Tibial nerve (tissue), 4 donors: ENCODE results near the gene HRK. TPM values are rescaled to one million over a fixed set of nuclear protein-coding genes. Genes with fewer than 3 reads are reported as not detected.
"Not testable (repeated sequence)": the region's sequence is repeated elsewhere in the genome, so short reads cannot be mapped to it uniquely, and the experiment has no call there.

Experiments
- DNase-seq, 2 donors: peaks; one replicate each; pipeline ENCODE4 v3.0.0-alpha.2; 2019; ENCODE audit warnings: low spot score in 2 of 2
- H3K27ac ChIP-seq, 4 donors: fragments of 200-600 bp; sonication (generic) in 3 of 4; one replicate each; pipeline ENCODE4 v1.5.1; 2017 to 2019; ENCODE audit warnings: mild to moderate bottlenecking in 1 of 4
- H3K27me3 ChIP-seq, 2 donors: fragments of 200-600 bp; sonication (generic) in 1 of 2; one replicate each; pipeline versions ENCODE4 v1.5.1 to v1.6.0; 2017 to 2019
- H3K36me3 ChIP-seq, 3 donors: fragments of 200-600 bp; sonication (generic); one replicate each; pipeline ENCODE4 v1.5.1; 2018 to 2019
- H3K4me1 ChIP-seq, 4 donors: fragments of 200-600 bp; sonication (generic) in 3 of 4; one replicate each; pipeline ENCODE4 v1.5.1; 2017 to 2019
- H3K4me3 ChIP-seq, 4 donors: fragments of 200-600 bp; sonication (generic) in 3 of 4; one replicate each; pipeline ENCODE4 v1.5.1; 2017 to 2019; ENCODE audit warnings: mild to moderate bottlenecking in 1 of 4, moderate library complexity in 1 of 4
- H3K9me3 ChIP-seq, 4 donors: fragments of 200-600 bp; sonication (generic) in 3 of 4; one replicate each; pipeline ENCODE4 v1.5.1; 2017 to 2019
- CTCF ChIP-seq, 5 experiments: fragments of 200-600 bp in 3 of 5; fragments of 450-650 bp in 2 of 5; sonication (generic) in 3 of 5; IDR thresholded peaks; one replicate each; pipeline ENCODE4 v1.5.1; 2016 to 2019; ENCODE audit warnings: antibody characterized with exemption in 5 of 5, mild to moderate bottlenecking in 3 of 5, moderate library complexity in 2 of 5
- EP300 ChIP-seq, 2 donors: sonication (generic); formaldehyde crosslinking; IDR thresholded peaks; one replicate each; pipeline ENCODE4 v1.6.1; 2017; ENCODE audit warnings: antibody characterized with exemption in 2 of 2, mild to moderate bottlenecking in 1 of 2
- POLR2A ChIP-seq, 2 donors: fragments of 450-650 bp; IDR thresholded peaks; one replicate each; pipeline ENCODE4 v1.6.1; 2017; ENCODE audit warnings: antibody characterized with exemption in 2 of 2, mild to moderate bottlenecking in 2 of 2, moderate library complexity in 2 of 2
- WGBS, 2 donors: methylation state at CpG; one replicate each; pipeline ENCODE4 v1.1.5; 2018; 5-methylcytosine and 5-hydroxymethylcytosine counted together
- total RNA-seq, 4 donors: library from RNA; depleted of rRNA; stranded (reverse); fragments of >200 nt; gene quantifications; one replicate each; pipeline ENCODE4 v1.1.0, GENCODE V29; 2016

Gene HRK
- total RNA-seq, 4 donors from 2014 or later, result under 0.01 to 0.21 TPM; not detected in 2

DNA sequence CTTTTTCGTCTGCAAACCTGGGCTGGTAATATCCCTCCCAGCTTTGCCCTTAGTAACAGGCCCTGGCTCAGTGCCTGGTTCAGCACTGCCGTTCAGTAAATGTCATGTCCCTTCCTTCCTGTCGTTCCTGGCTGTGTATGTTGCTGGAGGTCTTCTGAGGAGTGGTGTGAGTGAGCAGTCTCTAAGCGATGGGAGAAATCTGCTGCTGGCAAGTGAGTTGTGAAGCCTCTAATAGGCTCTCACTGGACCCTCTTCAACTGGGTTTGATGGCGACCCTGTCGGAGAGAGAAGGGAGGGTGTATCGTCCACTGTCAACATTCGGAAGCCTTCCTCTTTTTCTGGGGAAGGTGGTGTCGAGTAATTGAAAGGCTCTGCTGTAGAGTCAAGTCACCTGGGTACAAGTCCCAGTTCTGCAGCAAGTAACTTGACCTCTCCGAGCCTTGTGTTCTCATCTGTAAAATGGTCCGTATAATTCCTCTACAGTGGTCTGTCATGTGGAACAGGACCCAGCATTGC, 62.8 kb downstream of the HRK start:
- H3K36me3 ChIP-seq, result no peaks in the 10 kb centered on the region
- peak in 1 of 2 donors; percentile 23 for DNase-seq
- peaks cover 0 to 18% (median 8%) of the 10 kb centered on the region in 4 donors for H3K4me1 ChIP-seq
- WGBS, 2 donors, result 44 to 46% methylated on average over 11 of the region's 11 CpGs
- no peaks in the 10 kb centered on the region for H3K9me3 ChIP-seq
- no peaks in the 10 kb centered on the region for H3K27me3 ChIP-seq
- H3K4me3 ChIP-seq, result peak overlapping the region; percentile 44 to 89 (median 64)
- TF ChIP-seq EP300 (IDR thresholded peaks at IDR 0.05) (no peak), POLR2A (IDR thresholded peaks at IDR 0.05) (no peak), CTCF (IDR thresholded peaks at IDR 0.05) (no peak)
- H3K27ac ChIP-seq, result peak overlapping the region; percentile 88 to 98 (median 93)

GRCh38 chr12:116814766-116815165, 66.5 kb downstream of the HRK start:
- WGBS, 2 donors, result 85 to 91% methylated on average over 10 of the region's 10 CpGs
- H3K36me3 ChIP-seq, H3K4me3 ChIP-seq, DNase-seq, H3K27me3 ChIP-seq, H3K27ac ChIP-seq, H3K9me3 ChIP-seq: not testable (repeated sequence)
- peaks cover 0 to 15% (median 8%) of the 10 kb centered on the region in 4 donors for H3K4me1 ChIP-seq

- no peak overlapping the region for H3K4me3 ChIP-seq
- H3K9me3 ChIP-seq, result no peaks in the 10 kb centered on the region
- WGBS, 2 donors, result 88 to 91% methylated on average over 7 of the region's 7 CpGs
- no peak for TF ChIP-seq EP300 (IDR thresholded peaks at IDR 0.05)
- no peak for TF ChIP-seq CTCF (IDR thresholded peaks at IDR 0.05)
- no peak for TF ChIP-seq POLR2A (IDR thresholded peaks at IDR 0.05)
- no peak overlapping the region for H3K27ac ChIP-seq
- H3K27me3 ChIP-seq, result no peaks in the 10 kb centered on the region
- no peaks in the 10 kb centered on the region for H3K36me3 ChIP-seq
- DNase-seq, result no peak
- H3K4me1 ChIP-seq, result peaks cover 0 to 7% (median 6%) of the 10 kb centered on the region in 4 donors
These were observed 67.8 kb downstream of the HRK start for GRCh38 chr12:116813271-116814041.

DNA sequence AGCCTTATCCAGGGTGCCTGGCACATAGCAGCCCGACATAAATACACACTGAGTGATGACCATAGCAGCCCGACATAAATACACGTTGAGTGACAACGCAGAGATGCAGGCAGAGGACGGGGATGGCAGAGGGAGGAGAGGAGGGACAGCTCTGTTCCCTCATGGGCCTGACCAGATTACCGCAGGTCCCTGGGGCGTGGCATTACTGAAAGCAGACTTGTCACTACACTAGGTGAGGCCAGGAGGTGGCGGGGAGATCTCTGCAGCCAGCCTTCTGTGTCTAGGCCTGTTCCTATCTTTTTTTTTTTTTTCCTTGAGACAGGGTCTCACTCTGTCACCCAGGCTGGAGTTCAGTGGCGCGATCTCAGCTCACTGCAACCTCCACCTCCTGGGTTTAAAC, 69.0 kb downstream of the HRK start:
- H3K9me3 ChIP-seq, result no peaks in the 10 kb centered on the region
- no peak for DNase-seq
- no peak overlapping the region for H3K4me3 ChIP-seq
- no peak overlapping the region for H3K27ac ChIP-seq
- no peaks in the 10 kb centered on the region for H3K27me3 ChIP-seq
- no peaks in the 10 kb centered on the region for H3K36me3 ChIP-seq
- 89% methylated on average over 10 of the region's 10 CpGs for WGBS, 2 donors
- no peaks in the 10 kb centered on the region for H3K4me1 ChIP-seq
- TF ChIP-seq POLR2A (IDR thresholded peaks at IDR 0.05) (no peak), EP300 (IDR thresholded peaks at IDR 0.05) (no peak), CTCF (IDR thresholded peaks at IDR 0.05) (no peak)

- Histone ChIP-seq H3K9me3 (no peaks in the 10 kb centered on the region), H3K4me1 (no peaks in the 10 kb centered on the region), H3K36me3 (no peaks in the 10 kb centered on the region), H3K4me3 (no peak overlapping the region), H3K27me3 (no peaks in the 10 kb centered on the region), H3K27ac (no peak overlapping the region)
- no peak for DNase-seq
- TF ChIP-seq EP300 (IDR thresholded peaks at IDR 0.05) (no peak), CTCF (IDR thresholded peaks at IDR 0.05) (no peak), POLR2A (IDR thresholded peaks at IDR 0.05) (no peak)
- 73 to 77% methylated on average over 17 to 18 of the region's 18 CpGs for WGBS, 2 donors
These were observed 72.8 kb downstream of the HRK start for GRCh38 chr12:116808113-116809105.
